ENCODE results near the gene FOXD1.

GRCh38 chr5:73443829-73444498, 4.6 kb downstream of the FOXD1 start:
- TF ChIP-seq CTCF (IDR thresholded peaks at IDR 0.05) (no peak), POLR2A (IDR thresholded peaks at IDR 0.05) (no peak)
